ENCODE data around the gene XPOT. TPM values are rescaled to one million over a fixed set of nuclear protein-coding genes. Genes with fewer than 3 reads are reported as not detected.
"Not testable (repeated sequence)": the region's sequence is repeated elsewhere in the genome, so short reads cannot be mapped to it uniquely, and the experiment has no call there.

Gene XPOT, protein sequence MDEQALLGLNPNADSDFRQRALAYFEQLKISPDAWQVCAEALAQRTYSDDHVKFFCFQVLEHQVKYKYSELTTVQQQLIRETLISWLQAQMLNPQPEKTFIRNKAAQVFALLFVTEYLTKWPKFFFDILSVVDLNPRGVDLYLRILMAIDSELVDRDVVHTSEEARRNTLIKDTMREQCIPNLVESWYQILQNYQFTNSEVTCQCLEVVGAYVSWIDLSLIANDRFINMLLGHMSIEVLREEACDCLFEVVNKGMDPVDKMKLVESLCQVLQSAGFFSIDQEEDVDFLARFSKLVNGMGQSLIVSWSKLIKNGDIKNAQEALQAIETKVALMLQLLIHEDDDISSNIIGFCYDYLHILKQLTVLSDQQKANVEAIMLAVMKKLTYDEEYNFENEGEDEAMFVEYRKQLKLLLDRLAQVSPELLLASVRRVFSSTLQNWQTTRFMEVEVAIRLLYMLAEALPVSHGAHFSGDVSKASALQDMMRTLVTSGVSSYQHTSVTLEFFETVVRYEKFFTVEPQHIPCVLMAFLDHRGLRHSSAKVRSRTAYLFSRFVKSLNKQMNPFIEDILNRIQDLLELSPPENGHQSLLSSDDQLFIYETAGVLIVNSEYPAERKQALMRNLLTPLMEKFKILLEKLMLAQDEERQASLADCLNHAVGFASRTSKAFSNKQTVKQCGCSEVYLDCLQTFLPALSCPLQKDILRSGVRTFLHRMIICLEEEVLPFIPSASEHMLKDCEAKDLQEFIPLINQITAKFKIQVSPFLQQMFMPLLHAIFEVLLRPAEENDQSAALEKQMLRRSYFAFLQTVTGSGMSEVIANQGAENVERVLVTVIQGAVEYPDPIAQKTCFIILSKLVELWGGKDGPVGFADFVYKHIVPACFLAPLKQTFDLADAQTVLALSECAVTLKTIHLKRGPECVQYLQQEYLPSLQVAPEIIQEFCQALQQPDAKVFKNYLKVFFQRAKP
- total RNA-seq: 96.1 TPM
- long read RNA-seq, full-length matches to known transcripts: 1 of 7 reads
- long read RNA-seq, partial matches to known transcripts: 5 of 7 reads
- long read RNA-seq, other reads (novel, unspliced or antisense): 1 of 7 reads

DNA sequence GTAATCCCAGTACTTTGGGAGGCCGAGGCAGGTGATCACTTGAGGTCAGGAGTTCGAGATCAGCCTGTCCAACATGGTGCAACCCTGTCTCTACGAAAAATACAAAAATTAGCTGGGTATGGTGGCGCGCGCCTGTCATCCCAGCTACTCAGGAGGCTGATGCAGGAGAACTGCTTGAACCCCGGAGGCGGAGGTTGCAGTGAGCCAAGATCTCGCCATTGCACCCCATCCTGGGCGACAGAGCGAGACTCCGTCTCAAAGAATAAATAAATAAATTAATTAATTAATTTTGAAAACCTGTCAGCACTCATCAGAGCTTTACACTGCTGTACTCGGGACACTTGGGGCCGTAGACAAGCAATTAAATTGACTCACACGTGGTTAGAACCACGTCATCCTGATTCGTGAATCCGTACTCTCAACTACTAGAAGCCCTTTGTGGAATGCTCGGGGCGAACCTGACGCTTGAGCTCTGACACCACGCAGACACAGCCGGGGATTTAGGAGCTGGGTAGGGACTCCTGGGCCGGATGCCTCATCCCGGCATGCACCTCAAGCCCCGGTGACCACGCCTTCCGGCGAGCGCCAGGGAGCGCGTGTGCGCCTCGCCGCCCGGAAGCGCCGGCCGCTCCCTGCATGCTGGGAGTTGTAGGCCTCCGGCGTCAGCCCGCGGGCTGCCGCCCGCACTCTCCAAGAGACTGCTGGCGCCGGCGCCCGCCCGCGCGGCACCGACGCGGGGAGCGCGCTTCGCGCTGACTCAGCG is at the start of gene XPOT:
Gene XPOT (plus strand): TSS at position 686 of the 763 bp plus-strand sequence. CDS start 5,644 bp downstream, outside the sequence.
- DNase-seq (ENCODE audit: low spot score): peak; percentile 98

DNA sequence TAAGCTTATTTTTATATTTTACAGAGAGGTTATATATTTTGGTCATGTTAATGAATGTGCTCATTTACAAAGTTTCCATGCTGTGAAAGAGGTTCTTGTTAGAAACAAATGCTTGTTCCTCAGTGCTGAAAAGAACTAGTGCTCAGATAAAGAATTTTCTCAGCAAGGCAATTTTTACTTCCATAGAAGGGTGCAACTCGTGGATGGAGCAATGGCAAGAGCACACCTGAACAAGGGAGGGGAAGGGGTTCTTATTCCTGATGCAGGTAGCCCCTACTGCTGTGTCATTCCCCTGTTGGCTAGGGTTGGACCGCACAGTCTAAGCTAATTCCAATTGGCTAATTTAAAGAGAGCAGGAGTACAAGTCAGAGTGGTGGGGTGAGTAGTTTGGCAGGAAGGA is 48.0 kb upstream of the XPOT start:
- not testable (repeated sequence) for DNase-seq (ENCODE audit: low spot score)

DNA sequence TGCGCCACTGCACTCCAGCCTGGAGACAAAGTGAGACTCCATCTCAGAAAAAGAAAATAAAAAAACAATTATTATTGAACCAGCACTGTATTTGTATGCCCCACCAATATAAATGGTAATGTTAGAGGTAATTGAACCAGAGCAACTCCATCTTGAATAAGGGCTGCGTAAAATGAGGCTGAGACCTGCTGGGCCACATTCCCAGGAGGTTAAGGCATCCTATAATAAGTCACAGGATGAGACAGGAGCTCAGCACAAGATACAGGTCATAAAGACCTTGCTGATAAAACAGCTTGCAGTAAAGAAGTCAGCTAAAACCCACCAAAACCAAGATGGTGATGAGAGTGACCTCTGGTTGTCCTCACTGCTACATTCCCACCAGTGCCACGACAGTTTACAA is 43.0 kb upstream of the XPOT start:
- DNase-seq (ENCODE audit: low spot score): not testable (repeated sequence)

DNA sequence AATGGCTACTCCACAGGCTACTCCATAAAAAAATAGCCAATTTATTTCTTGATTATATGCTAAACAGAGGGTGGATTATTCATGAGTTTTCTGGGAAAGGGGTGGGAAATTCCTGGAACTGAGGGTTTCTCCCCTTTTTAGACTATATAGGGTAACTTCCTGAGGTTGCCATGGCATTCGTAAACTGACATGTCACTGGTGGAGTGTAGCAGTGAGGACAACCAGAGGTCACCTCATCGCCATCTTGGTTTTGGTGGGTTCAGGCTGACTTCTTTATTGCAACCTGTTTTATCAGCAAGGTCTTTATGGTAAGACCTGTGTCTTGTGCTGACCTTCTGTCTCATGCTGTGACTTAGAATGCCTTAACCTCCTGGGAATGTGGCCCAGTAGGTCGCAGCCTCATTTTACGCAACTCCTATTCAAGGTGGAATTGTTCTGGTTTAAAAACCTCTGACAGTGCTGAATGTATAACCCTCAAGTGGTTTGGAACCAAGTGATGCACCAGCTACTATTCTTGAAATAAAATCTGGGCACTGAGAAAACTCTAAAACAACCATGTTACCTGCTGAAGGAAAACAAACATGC is 41.4 kb upstream of the XPOT start:
- no peak for DNase-seq (ENCODE audit: low spot score)

DNA sequence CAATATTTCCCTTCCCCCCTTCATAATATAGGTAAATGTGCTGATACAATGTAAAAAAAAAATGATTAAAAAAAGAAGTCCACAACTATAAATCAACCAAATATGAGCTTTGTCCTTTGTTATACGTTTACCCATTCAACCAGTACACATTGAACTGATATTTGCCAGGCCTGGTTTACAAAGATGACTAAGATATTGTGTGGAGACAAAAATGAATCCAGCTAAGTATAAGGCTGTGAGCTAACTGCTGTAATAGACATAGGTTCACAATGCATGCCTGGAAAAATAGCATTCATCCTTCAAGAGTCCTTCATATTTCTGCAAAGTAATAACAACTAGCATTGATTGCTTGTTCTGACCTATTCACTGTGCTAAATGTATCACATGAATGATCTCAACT is 20.5 kb upstream of the XPOT start:
- DNase-seq (ENCODE audit: low spot score): no peak

DNA sequence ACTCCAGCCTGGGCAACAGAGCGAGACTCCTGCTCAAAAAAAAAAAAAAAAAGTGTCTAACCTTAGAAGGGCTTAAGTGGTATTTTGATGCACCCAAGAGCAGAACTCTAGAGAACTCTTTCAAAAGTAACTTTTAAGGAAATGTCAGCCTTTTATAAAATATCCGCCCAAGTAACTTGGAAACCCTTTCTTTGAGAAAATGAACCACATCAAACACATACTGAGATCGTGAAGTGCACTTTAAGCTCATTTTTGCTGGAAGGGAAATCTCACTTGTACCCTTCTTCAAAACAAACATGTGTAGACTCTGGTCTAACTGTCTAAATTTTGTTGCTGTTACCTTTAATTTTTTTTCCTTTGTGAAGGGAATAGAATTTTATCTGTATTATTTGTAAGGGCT is 19.2 kb upstream of the XPOT start:
- no peak for DNase-seq (ENCODE audit: low spot score)

DNA sequence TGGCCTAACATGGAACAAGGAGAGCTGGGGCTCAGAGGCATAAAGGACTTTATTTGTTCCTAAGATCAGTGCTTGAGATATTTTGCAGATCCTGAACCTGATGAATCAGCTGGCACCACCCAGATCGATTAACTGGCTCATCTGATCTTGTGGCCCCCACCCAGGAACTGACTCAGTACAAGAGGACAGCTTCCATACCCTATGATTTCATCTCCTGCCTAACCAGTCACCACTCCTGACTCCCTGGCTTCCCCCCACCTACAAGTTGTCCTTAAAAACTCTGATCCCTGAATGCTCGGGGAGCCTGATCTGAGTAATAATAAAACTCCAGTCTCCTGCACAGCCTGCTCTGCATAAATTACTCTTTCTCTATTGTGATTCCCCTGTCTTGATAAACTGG is 18.7 kb upstream of the XPOT start:
- DNase-seq (ENCODE audit: low spot score): no peak

DNA sequence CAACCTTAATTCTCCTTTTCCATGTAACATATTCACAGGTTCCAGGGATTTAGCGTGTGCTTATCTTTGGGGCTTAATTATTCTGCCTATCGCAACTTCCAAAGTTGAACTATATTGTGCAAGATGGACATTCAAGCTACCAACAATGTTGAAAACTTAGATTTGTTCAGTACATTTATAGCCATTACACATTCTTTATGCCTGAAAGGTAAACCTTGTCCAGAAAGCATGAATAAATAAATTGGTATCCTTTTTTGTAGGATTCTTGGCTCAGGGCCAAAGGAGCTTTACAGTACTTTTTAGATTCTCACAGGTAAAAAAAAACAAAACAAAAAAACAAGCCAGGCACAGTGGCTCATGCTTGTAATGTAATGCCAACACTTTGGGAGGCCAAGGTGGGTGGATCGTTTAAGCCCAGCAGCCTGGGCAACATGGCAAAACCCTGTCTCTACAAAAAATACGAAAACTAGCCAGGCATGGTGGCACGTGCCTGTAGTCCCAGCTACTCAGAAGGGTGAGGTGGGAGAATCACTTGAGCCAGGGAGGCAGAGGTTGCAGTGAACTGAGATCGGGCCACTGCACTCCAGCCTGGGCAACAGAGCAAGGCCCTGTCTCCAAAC is 16.9 kb upstream of the XPOT start:
- no peak for DNase-seq (ENCODE audit: low spot score)

DNA sequence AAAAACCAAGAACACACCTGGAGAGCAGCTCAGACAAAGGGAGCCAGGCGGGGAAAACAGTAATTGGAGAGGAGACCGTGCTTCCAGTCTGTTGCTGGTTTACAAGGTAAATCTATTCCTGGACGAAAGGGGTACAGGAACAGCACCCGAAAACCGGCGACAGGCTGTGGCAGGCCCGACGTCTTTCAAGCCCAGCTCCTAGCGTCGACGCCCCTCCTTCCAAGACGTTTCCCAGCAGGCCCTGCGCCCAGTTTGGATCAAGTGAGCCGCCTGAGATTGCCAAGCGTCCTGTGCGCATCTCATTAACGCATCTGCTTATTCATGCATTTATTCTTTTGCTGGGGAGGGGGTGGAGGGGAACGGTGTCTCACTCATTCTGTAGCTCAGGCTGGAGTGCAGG is 15.0 kb upstream of the XPOT start:
- DNase-seq (ENCODE audit: low spot score): no peak

DNA sequence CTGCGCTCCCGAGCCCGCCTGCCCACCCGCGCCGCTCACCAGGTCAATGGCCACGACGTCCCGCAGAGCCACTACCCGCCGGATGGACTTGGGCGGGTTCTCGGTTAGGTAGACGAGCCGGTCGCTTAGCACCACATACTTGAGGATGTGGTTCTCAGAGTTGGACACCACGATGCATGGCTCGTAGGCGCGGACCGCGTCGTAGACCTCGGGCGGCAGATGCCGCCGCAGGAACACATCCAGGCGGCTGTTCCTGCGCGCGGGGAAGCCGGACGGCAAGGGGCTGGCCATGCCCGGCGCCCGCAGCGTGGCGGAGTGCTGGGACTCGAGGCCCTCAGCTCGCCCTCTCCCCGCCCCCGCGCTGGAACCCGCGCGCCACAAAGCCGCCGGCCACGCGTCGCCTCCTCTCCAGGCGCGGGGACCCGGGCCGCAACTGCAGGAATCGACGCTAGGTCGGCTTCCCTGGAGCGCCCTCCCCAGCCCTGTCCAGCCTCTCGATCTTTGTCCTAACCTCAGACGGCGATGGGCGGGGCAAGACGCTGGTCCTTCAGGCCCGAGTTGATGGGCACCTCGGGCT is 13.8 kb upstream of the XPOT start, which contains the start of gene C12orf56:
Gene C12orf56 (minus strand): TSS at position 484 of the 577 bp plus-strand sequence. CDS start 193 bp downstream, at position 291.
- no peak for DNase-seq (ENCODE audit: low spot score)

DNA sequence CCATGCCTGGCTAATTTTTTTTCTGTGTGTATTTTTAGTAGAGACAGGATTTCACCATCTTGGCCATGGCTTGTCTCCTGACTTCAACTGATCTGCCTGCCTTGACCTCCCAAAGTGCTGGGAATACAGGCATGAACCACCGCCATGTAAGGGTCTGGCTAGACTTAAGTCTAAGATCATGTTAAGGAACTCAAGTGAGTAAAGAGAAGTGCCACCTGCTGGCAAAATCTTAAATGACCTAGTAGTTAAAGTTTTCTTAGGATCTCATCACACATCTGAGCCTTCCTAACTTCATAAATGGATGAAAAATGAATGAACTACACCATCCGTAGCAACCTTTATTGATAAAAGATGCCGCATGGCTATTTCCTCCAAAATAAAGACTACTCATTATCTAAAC is 12.0 kb upstream of the XPOT start:
- DNase-seq (ENCODE audit: low spot score): no peak

DNA sequence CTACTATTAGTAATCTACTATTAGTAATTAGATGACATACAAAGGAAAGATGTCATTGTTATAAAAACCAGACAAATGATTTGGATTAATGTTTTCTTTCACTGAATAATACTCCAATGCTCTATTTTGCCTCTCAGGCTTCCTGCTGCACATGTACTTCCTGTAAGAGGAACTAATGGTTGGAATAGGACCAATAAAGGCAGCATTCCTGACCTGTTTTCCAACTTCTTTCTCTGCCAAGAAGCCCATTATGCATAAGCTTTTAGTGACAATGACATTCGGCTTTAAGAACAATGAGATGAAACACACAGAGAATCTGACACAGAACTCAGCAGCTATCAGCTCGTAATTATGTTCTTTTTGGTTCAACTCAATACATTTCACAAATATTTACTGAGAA is 8.5 kb upstream of the XPOT start:
- DNase-seq (ENCODE audit: low spot score): no peak

DNA sequence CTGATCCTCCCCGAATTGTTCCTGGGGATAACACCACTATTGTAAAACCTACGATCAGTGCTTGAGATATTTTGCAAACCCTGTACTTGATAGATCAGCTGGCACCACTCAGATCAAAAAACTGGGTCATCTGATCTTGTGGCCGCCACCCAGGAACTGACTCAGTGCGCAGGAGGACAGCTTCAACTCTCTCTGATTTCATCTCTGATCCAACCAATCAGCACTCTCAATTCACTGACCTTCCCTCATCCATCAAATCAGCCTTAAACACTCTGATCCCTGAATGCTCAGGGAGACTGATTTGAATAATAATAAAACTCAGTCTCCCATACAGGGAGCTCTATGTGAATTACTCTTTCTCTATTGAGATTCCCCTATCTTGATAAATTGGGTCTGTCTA is 4.2 kb upstream of the XPOT start:
- DNase-seq (ENCODE audit: low spot score): no peak

DNA sequence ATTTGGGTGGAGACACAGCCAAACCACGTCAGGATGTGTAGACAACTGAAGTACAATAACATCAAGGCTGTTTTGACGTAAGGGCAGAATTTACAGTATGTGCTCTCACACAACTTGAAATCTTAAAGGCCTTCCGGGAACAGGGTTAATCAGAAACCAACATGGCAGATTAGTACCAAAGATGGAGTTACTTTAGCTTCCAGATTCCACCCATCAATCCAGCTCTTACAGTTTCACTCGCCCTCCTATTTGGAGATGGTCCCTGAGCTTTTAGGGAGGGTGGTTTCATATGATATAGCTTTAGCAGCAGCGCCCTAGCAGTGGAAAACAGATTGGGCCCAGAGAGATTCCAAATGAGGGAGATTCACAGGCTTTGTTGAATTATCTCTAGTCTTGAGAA is 2.0 kb upstream of the XPOT start:
- DNase-seq (ENCODE audit: low spot score): no peak

DNA sequence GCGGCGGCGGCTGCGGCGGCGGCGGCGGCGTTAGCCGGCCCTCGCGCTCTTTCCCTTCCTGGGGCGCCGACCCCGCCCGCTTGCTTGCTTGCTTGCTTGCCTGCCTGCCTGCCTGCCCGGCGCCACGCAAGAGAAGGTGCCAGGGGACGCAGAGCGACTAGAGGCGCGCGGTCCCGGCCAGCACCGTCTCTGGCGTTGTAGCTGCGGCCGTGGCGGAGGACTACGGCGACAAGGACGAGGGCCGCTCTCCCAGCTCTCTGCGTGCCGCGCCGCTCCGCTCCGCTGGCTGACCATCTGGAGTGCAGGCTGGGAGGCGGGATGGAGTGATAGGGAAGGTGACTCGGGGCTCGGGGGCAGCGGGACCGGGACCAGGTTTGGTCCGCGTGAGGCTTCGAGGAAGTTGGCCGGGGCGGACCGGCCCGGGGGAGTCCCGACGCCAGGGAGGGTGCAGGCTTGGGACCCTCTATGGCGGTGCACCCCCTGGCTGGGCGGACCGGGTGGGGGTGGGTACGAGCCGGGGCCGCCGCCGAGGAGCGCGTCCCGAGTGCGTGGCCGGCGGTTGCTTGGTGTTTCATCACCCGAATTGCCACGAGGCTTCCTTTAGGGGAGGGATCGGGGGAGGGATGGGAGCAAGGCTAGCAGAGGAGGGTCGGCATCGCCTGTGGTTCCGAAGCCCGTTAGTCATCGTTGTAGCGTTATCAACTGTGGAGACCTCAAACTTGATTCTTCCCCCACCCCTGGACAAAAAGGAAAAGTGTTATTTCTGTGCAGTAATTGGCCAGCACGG is 471 bp downstream of the XPOT start:
- peak; percentile 91 for DNase-seq (ENCODE audit: low spot score)

DNA sequence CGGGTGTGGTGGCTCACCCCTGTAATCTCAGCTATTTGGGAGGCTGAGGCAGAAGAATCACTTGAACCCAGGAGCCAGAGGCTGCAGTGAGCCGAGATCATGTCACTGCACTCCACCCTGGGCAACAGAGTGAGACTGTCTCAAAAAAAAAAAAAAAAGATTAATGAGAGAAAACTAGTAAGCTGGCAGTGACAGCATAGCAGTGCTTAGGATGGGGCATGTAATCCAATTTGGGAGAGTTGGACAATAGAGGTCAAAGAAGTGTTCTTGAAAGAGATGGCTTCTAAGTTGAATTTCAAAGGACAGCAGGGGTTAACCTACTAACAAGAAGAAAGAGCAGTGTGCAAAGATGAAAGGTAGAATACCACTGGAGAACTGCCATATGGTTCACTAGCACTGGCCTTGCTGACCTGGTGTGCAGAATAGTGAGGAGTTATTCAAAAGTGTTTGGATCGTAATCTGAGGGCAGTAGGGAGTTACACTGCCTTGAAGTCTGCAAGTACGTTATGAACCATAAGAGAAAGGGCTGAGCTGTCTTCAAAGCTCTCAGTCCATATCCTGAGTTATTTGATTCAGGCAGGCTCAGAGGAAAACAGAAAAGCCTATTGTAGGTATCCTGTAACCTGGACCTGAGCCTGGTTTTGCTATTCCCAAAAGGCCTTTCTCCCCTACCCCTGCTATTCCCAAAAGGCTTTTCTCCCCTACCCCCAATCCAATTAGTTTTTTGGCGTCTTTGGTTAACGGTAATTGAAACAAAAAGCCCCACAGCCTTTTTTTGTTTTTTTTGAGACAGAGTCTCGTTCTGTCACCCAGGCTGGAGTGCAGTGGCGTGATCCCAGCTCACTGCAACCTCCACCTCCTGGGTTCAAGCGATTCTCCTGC is 3.4 kb downstream of the XPOT start:
- DNase-seq (ENCODE audit: low spot score): no peak

DNA sequence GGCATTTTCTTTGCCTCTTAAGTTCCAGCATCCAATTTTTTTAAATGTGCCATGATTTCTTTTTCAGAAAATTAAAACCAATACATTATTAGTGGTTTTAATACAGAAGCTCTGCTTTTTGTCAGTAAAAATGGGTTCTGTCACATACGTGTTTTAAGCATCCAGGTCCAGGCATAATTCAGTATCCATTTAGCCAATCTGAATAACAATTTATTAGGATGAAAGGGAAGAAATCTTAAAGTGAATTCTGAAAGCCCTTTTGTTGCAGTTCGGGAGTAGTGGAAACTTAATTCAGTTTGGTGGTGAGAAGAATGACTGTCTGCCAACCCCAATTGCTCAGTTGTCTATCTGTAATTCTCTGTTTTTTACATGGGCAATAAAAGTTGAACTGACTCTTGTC is 7.2 kb downstream of the XPOT start:
- DNase-seq (ENCODE audit: low spot score): no peak

DNA sequence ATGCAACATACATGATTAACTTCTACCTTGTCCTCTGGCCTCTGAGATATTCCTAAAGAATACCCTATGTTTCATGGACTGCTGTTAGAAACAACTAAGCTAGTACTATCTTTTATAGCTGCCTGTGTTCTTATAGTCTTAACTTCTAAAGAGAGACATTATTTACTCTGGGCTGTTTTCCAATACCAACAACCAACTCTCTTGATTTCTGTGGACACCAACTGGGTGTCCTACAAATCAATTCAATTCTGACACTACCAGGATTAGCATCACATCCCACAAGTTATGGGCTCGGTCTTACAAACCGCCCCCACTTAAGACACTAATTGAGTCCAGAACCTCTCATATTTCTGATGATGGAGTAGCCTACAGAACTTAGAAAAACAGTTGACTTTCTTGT is 8.3 kb downstream of the XPOT start:
- no peak for DNase-seq (ENCODE audit: low spot score)
